ENCODE data around the gene ABLIM3.
A peak's percentile ranks its signal among the peaks of the same experiment; 100 is the strongest.

Gene ABLIM3

GRCh38 chr5:149141224-149141956 lies at the start of gene ABLIM3:
Gene ABLIM3, plus strand, starts transcription at chr5:149141493. Its CDS starts 603 bp downstream, at chr5:149142096.
- peak; percentile 54 for DNase-seq (ENCODE audit: low read depth)

- no peak for DNase-seq (ENCODE audit: low read depth)
These were observed 47.7 kb upstream of the ABLIM3 start for GRCh38 chr5:149093625-149094024.

GRCh38 chr5:149094996-149095395 lies 46.3 kb upstream of the ABLIM3 start:
- DNase-seq (ENCODE audit: low read depth), result no peak

GRCh38 chr5:149099920-149100319 lies 41.4 kb upstream of the ABLIM3 start:
- no peak for DNase-seq (ENCODE audit: low read depth)

- DNase-seq (ENCODE audit: low read depth), result no peak
These were observed 41.0 kb upstream of the ABLIM3 start for GRCh38 chr5:149100331-149100730.

- DNase-seq (ENCODE audit: low read depth), result no peak
These were observed 32.5 kb upstream of the ABLIM3 start for GRCh38 chr5:149108651-149109280.

- DNase-seq (ENCODE audit: low read depth), result no peak
These were observed 30.9 kb upstream of the ABLIM3 start for GRCh38 chr5:149110406-149110805.

- DNase-seq (ENCODE audit: low read depth), result no peak
These were observed 27.6 kb upstream of the ABLIM3 start for GRCh38 chr5:149113669-149114068.

- peak; percentile 6 for DNase-seq (ENCODE audit: low read depth)
These were observed 26.6 kb upstream of the ABLIM3 start for GRCh38 chr5:149114403-149115312.

- no peak for DNase-seq (ENCODE audit: low read depth)
These were observed 23.3 kb upstream of the ABLIM3 start for GRCh38 chr5:149117970-149118369.

- DNase-seq (ENCODE audit: low read depth), result no peak
These were observed 22.8 kb upstream of the ABLIM3 start for GRCh38 chr5:149118463-149118862.

GRCh38 chr5:149121145-149121544 lies 20.1 kb upstream of the ABLIM3 start:
- no peak for DNase-seq (ENCODE audit: low read depth)

- no peak for DNase-seq (ENCODE audit: low read depth)
These were observed 18.1 kb upstream of the ABLIM3 start for GRCh38 chr5:149123211-149123610.

- DNase-seq (ENCODE audit: low read depth), result no peak
These were observed 15.9 kb upstream of the ABLIM3 start for GRCh38 chr5:149125386-149125891.

GRCh38 chr5:149126906-149127305 lies 14.4 kb upstream of the ABLIM3 start:
- DNase-seq (ENCODE audit: low read depth), result no peak

- no peak for DNase-seq (ENCODE audit: low read depth)
These were observed 13.8 kb upstream of the ABLIM3 start for GRCh38 chr5:149127394-149127955.

GRCh38 chr5:149128023-149128875 lies 13.0 kb upstream of the ABLIM3 start:
- DNase-seq (ENCODE audit: low read depth), result no peak

GRCh38 chr5:149129181-149129580 lies 12.1 kb upstream of the ABLIM3 start:
- DNase-seq (ENCODE audit: low read depth), result no peak

- no peak for DNase-seq (ENCODE audit: low read depth)
These were observed 11.0 kb upstream of the ABLIM3 start for GRCh38 chr5:149130121-149130914.

GRCh38 chr5:149132474-149132873 lies 8.8 kb upstream of the ABLIM3 start:
- no peak for DNase-seq (ENCODE audit: low read depth)
